ENCODE data around the gene SKOR2. TPM values are rescaled to one million over a fixed set of nuclear protein-coding genes. Genes with fewer than 3 reads are reported as not detected.

Gene SKOR2
- total and polyA plus RNA-seq, 9 of the 15 experiments (the other 6 are each of a cell fraction or from before 2014, with no cell fraction given), result not detected

- Histone ChIP-seq H3K9me1 (ENCODE audit: control insufficient read depth, insufficient read depth, low read length) (no peaks in the 10 kb centered on the region), H2AFZ (ENCODE audit: low read depth, low read length) (no peak overlapping the region), H3K79me2 (ENCODE audit: control insufficient read depth, insufficient read depth, low read length) (no peaks in the 10 kb centered on the region), H3K4me2 (ENCODE audit: insufficient read depth, low read length) (no peak overlapping the region), H3K36me3 (ENCODE audit: control insufficient read depth, insufficient read depth, low read length) (no peaks in the 10 kb centered on the region), H3K9ac (ENCODE audit: insufficient read depth in 1 of 2, low read depth in 2 of 2, low read length in 2 of 2) (no peak overlapping the region), H3K9me3 (replicated peaks; ENCODE audit: control insufficient read depth, insufficient read depth, low read depth, low read length) (no peaks in the 10 kb centered on the region), H3K4me3 (no peak overlapping the region), H3K27me3 (ENCODE audit: control insufficient read depth in 2 of 2, insufficient read depth in 2 of 2, low read length in 2 of 2) (no peaks in the 10 kb centered on the region), H3K27ac (ENCODE audit: extremely low read depth, low read depth, low read length) (no peak overlapping the region), H4K20me1 (replicated peaks; ENCODE audit: control insufficient read depth, insufficient read depth, low read length) (no peaks in the 10 kb centered on the region), H3K4me1 (replicated peaks in 1 of 2; ENCODE audit: control insufficient read depth in 2 of 2, insufficient read depth in 2 of 2, low read length in 2 of 2) (no peaks in the 10 kb centered on the region)
- intact Hi-C loops (cut with micrococcal nuclease) (loop anchor here (5.0 kb wide), 1 partner anchor 66 kb away; no protein-coding TSS in a partner anchor), in situ Hi-C loops (cut with MboI) (no loop called here)
- 0% methylated on average over 4 of the region's 5 CpGs for WGBS (ENCODE audit: insufficient coverage, low coverage, missing lambda C conversion rate)
- ChIA-PET CTCF (ENCODE audit: low intra/inter-chr PET ratio) (no interaction called here), POLR2A (no interaction called here)
- peak; percentile 60 for FAIRE-seq
- BruUV-seq (replicated peaks), result no TSS peak
- ATAC-seq, result peak; percentile 81
- peak; percentile 22 to 43 (median 24) for DNase-seq (ENCODE audit: extremely low read depth in 1 of 4, low spot score in 3 of 4)
- TF ChIP-seq NR4A1 (CRISPR knock-in tag; IDR thresholded peaks at IDR 0.05) (no peak), NR4A1 (tag; IDR thresholded peaks at IDR 0.05) (no peak), RAD21 (CRISPR knock-in tag; conservative IDR thresholded peaks at IDR 0.05 in 1 of 2, IDR thresholded peaks at IDR 0.05 in 1 of 2) (peak in 1 of 2 experiments; percentile 43; a peak in 2 of 4 replicates), STAG1 (CRISPR knock-in tag; IDR thresholded peaks at IDR 0.05; ENCODE audit: borderline replicate concordance) (no peak), CTCF (IDR thresholded peaks at IDR 0.05 in 2 of 3, conservative IDR thresholded peaks at IDR 0.05 in 1 of 3; ENCODE audit: insufficient read depth in 2 of 3, low read depth in 1 of 3, low read length in 3 of 3) (peak; percentile 50 to 59 (median 53)), SMAD4 (CRISPR knock-in tag; conservative IDR thresholded peaks at IDR 0.05) (no peak), NR1H2 (CRISPR knock-in tag; IDR thresholded peaks at IDR 0.05) (no peak), REST (IDR thresholded peaks at IDR 0.05; ENCODE audit: borderline replicate concordance) (peak; percentile 18; the same call in 1 of the 2 replicates), REST (CRISPR knock-in tag; IDR thresholded peaks at IDR 0.05; ENCODE audit: low read depth) (no peak), NUFIP1 (IDR thresholded peaks at IDR 0.05; ENCODE audit: partially characterized antibody) (no peak)
These were observed 32.0 kb upstream of the SKOR2 start for GRCh38 chr18:47283476-47283875.
